ENCODE data around the gene PHACTR3.

DNA sequence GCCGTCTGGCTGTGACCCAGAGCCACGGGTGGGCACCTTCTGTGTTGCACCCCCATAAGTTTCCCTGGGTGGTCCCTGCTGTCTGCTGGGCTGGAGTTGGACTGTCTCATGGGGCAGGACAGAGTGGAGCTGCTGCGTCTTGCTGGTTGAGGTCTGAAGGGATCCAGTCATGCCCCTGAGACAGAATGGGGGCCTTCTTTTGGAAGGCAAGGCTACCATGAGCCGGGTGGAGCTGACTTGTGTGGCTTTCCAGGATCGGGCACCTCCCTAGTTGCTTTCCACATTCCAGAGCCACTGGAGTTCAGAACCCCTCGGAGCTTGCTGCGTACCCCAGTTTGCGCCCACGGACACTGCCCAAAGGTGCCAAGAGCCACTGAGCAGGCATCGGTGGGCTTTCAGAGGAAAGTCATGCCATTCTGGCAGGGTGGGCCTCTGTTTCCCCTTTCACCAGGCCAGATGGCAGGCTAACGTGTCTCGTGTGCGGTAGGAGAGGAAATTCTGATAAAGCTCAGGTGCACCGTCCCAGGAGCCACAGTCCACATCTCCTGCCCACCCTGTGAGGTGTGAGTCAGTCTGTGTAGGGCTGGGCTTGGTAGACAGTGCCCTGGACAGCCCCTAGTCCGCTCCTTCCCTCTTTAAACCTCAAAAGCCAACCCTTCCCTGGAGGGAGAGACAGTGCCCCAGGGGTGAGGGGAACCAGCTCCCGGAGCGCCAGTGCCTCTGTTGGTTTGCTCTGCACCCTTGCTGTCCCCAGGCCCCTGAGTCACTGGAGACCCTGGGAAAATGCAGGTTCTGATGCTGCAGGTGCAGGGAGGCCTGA lies 203.8 kb downstream of the PHACTR3 start:
- no peak for TF ChIP-seq EZH2phosphoT487 (IDR thresholded peaks at IDR 0.05; ENCODE audit: borderline replicate concordance, low read length)
- TF ChIP-seq, protein P1, sequence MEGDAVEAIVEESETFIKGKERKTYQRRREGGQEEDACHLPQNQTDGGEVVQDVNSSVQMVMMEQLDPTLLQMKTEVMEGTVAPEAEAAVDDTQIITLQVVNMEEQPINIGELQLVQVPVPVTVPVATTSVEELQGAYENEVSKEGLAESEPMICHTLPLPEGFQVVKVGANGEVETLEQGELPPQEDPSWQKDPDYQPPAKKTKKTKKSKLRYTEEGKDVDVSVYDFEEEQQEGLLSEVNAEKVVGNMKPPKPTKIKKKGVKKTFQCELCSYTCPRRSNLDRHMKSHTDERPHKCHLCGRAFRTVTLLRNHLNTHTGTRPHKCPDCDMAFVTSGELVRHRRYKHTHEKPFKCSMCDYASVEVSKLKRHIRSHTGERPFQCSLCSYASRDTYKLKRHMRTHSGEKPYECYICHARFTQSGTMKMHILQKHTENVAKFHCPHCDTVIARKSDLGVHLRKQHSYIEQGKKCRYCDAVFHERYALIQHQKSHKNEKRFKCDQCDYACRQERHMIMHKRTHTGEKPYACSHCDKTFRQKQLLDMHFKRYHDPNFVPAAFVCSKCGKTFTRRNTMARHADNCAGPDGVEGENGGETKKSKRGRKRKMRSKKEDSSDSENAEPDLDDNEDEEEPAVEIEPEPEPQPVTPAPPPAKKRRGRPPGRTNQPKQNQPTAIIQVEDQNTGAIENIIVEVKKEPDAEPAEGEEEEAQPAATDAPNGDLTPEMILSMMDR (IDR thresholded peaks at IDR 0.05; ENCODE audit: low read depth, low read length, poor library complexity, severe bottlenecking), result no peak
